NT2/D1 (cell line): Measurements from ENCODE around the gene CSNK1G1.

Experiments
- SUZ12 ChIP-seq: IDR thresholded peaks from 2 replicates; pipeline ENCODE4 v1.6.1; 2011; ENCODE audit not compliant: insufficient read length, insufficient read depth; ENCODE audit errors: extremely low read depth
- YY1 ChIP-seq: IDR thresholded peaks from 2 replicates; pipeline ENCODE4 v1.6.1; 2011; ENCODE audit not compliant: insufficient read length, insufficient read depth

GRCh38 chr15:64288577-64288976, 67.4 kb downstream of the CSNK1G1 start:
- no peak for TF ChIP-seq YY1
- TF ChIP-seq SUZ12: no peak
